ENCODE measurements around the gene GALNT10. TPM values are rescaled to one million over a fixed set of nuclear protein-coding genes. Genes with fewer than 3 reads are reported as not detected.
"Not testable (repeated sequence)": the region's sequence is repeated elsewhere in the genome, so short reads cannot be mapped to it uniquely, and the experiment has no call there.

The GALNT10 gene
- 10 to 100 TPM; 24.9 to 29.2 (median 25.9) TPM for polyA plus RNA-seq (ENCODE audit: insufficient read length in 4 of 4)

- DNase-seq (ENCODE audit: low read depth in 4 of 4, low spot score in 2 of 4) = peak in 1 of 4 donors; percentile 48
Observed at GRCh38 chr5:154190595-154191304, at the start of gene GALNT10. TSS of gene GALNT10 (plus strand) at chr5:154190733. CDS start at chr5:154190867, 134 bp downstream.

GRCh38 chr5:154141745-154142221, 48.8 kb upstream of the GALNT10 start:
- DNase-seq (ENCODE audit: low read depth in 4 of 4, low spot score in 2 of 4) = peak in 2 of 4 donors; percentile 63 to 75

- no peak for DNase-seq (ENCODE audit: low read depth in 4 of 4, low spot score in 2 of 4)
Observed at GRCh38 chr5:154143211-154143641, 47.3 kb upstream of the GALNT10 start.

- DNase-seq (ENCODE audit: low read depth in 4 of 4, low spot score in 2 of 4) = no peak
Observed at GRCh38 chr5:154145268-154145667, 45.3 kb upstream of the GALNT10 start.

- no peak for DNase-seq (ENCODE audit: low read depth in 4 of 4, low spot score in 2 of 4)
Observed at GRCh38 chr5:154146409-154146808, 44.1 kb upstream of the GALNT10 start.

- DNase-seq (ENCODE audit: low read depth in 4 of 4, low spot score in 2 of 4) = no peak
Observed at GRCh38 chr5:154147666-154148065, 42.9 kb upstream of the GALNT10 start.

- DNase-seq (ENCODE audit: low read depth in 4 of 4, low spot score in 2 of 4) = not testable (repeated sequence)
Observed at GRCh38 chr5:154150471-154150870, 40.1 kb upstream of the GALNT10 start.

GRCh38 chr5:154157483-154158378, 32.8 kb upstream of the GALNT10 start:
- no peak for DNase-seq (ENCODE audit: low read depth in 4 of 4, low spot score in 2 of 4)

- DNase-seq (ENCODE audit: low read depth in 4 of 4, low spot score in 2 of 4) = no peak
Observed at GRCh38 chr5:154158379-154158737, 32.2 kb upstream of the GALNT10 start.

- DNase-seq (ENCODE audit: low read depth in 4 of 4, low spot score in 2 of 4) = no peak
Observed at GRCh38 chr5:154159343-154159742, 31.2 kb upstream of the GALNT10 start.

- no peak for DNase-seq (ENCODE audit: low read depth in 4 of 4, low spot score in 2 of 4)
Observed at GRCh38 chr5:154162539-154163151, 27.9 kb upstream of the GALNT10 start.

- no peak for DNase-seq (ENCODE audit: low read depth in 4 of 4, low spot score in 2 of 4)
Observed at GRCh38 chr5:154163327-154164248, 26.9 kb upstream of the GALNT10 start.

- DNase-seq (ENCODE audit: low read depth in 4 of 4, low spot score in 2 of 4) = no peak
Observed at GRCh38 chr5:154164249-154164581, 26.3 kb upstream of the GALNT10 start.

GRCh38 chr5:154165886-154166285, 24.6 kb upstream of the GALNT10 start:
- peak in 1 of 4 donors; percentile 49 for DNase-seq (ENCODE audit: low read depth in 4 of 4, low spot score in 2 of 4)

GRCh38 chr5:154166901-154167791, 23.4 kb upstream of the GALNT10 start:
- no peak for DNase-seq (ENCODE audit: low read depth in 4 of 4, low spot score in 2 of 4)

GRCh38 chr5:154168395-154168794, 22.1 kb upstream of the GALNT10 start:
- DNase-seq (ENCODE audit: low read depth in 4 of 4, low spot score in 2 of 4) = no peak

GRCh38 chr5:154172785-154173184, 17.7 kb upstream of the GALNT10 start:
- DNase-seq (ENCODE audit: low read depth in 4 of 4, low spot score in 2 of 4) = no peak

GRCh38 chr5:154174091-154174490, 16.4 kb upstream of the GALNT10 start:
- DNase-seq (ENCODE audit: low read depth in 4 of 4, low spot score in 2 of 4) = no peak

- DNase-seq (ENCODE audit: low read depth in 4 of 4, low spot score in 2 of 4) = no peak
Observed at GRCh38 chr5:154176181-154176580, 14.4 kb upstream of the GALNT10 start.

Data from left renal cortex interstitium (tissue), 4 donors.